DMS79 (cell line): ENCODE data around the gene SUMF2.
"Not testable (repeated sequence)": the region's sequence is repeated elsewhere in the genome, so short reads cannot be mapped to it uniquely, and the experiment has no call there.

Source experiments
- DNase-seq: peaks from one replicate; lab custom pipeline; 2025; lab: John Stamatoyannopoulos, UW

Gene SUMF2

GRCh38 chr7:56106108-56107073, 42.3 kb downstream of the SUMF2 start, which contains the start of gene CHCHD2:
CHCHD2 (minus strand) TSS chr7:56106476; CDS start chr7:56106413, 63 bp downstream.
- DNase-seq = peak; percentile 98

- no peak for DNase-seq
Measured at GRCh38 chr7:56107954-56108258, 43.8 kb downstream of the SUMF2 start.

GRCh38 chr7:56110611-56111010, 46.5 kb downstream of the SUMF2 start:
- no peak for DNase-seq

GRCh38 chr7:56112244-56112643, 48.2 kb downstream of the SUMF2 start:
- DNase-seq = not testable (repeated sequence)

GRCh38 chr7:56115852-56116538, 51.9 kb downstream of the SUMF2 start, which contains the start of gene NUPR2:
NUPR2 (minus strand) TSS chr7:56116417; CDS start chr7:56116314, 103 bp downstream.
- peak; percentile 36 for DNase-seq

GRCh38 chr7:56121440-56121839, 57.4 kb downstream of the SUMF2 start:
- no peak for DNase-seq

- no peak for DNase-seq
Measured at GRCh38 chr7:56124981-56125380, 60.9 kb downstream of the SUMF2 start.

- no peak for DNase-seq
Measured at GRCh38 chr7:56125831-56126230, 61.7 kb downstream of the SUMF2 start.

GRCh38 chr7:56127241-56127975, 63.3 kb downstream of the SUMF2 start:
- DNase-seq = no peak
